AG09319 (cell line): Measurements from ENCODE around the gene ELL.

Experiments
- DNase-seq: peaks from one replicate; pipeline ENCODE4 v3.0.0-alpha.2; 2010; ENCODE audit warnings: low read depth; ENCODE audit errors: extremely low read depth
- TF ChIP-seq, protein P1 (sequence below): IDR thresholded peaks from 2 replicates; pipeline ENCODE4 v1.5.1; 2011; ENCODE audit warnings: low read depth, mild to moderate bottlenecking, inconsistent platforms, low read length, moderate library complexity

ELL gene

DNA sequence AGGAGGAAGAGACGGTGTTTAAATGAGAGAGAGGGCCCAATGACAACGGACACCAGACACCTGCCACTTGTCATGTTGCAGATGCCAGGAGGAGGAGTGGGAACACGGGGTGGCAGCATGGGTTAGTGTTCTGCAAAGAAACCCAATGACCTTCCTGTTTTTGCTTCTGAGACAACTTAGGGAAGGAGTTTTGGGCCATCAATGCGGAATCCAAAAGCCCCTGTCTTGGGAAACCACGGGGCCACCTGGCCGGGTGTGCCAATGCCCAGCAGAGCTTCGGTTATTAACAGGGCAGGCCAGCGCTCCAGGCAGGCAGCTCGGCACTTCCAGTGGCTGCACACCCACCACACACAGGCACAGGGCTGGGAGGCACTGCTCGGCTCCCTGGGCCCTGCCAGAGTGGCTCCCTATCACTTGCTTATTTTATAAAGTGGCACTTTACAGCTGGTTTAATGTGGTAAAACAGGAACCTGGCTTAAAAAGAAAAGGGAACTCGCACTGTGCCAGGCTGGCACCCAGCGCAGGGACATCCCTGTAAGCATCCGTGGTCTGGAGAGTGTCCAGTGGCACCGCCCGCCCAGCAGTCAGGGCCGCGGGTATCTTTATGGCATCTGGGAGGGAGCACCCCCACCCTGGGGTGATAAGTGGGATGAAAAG is 19.1 kb downstream of the ELL start:
- TF ChIP-seq, protein P1, sequence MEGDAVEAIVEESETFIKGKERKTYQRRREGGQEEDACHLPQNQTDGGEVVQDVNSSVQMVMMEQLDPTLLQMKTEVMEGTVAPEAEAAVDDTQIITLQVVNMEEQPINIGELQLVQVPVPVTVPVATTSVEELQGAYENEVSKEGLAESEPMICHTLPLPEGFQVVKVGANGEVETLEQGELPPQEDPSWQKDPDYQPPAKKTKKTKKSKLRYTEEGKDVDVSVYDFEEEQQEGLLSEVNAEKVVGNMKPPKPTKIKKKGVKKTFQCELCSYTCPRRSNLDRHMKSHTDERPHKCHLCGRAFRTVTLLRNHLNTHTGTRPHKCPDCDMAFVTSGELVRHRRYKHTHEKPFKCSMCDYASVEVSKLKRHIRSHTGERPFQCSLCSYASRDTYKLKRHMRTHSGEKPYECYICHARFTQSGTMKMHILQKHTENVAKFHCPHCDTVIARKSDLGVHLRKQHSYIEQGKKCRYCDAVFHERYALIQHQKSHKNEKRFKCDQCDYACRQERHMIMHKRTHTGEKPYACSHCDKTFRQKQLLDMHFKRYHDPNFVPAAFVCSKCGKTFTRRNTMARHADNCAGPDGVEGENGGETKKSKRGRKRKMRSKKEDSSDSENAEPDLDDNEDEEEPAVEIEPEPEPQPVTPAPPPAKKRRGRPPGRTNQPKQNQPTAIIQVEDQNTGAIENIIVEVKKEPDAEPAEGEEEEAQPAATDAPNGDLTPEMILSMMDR: no peak
- no peak for DNase-seq

DNA sequence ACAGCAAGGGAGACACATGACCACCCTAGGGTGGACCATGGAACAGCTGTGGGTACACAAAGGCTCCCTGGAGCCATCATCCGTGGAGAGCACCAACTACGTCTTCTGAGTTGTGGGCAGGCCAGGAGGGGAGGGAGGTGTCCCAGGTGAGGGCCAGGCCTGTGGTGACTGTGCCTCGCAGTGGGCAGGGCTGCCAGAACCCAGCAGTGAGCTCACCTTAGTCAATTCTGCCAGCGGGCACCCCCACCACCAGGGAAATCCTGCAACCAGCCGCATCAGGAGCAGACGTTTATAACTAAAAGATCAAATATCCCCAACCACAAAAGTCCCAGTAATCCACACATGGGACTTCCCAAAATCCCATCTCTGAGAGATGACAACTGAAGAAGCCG is 19.6 kb downstream of the ELL start:
- DNase-seq: no peak
- TF ChIP-seq, protein P1: no peak

DNA sequence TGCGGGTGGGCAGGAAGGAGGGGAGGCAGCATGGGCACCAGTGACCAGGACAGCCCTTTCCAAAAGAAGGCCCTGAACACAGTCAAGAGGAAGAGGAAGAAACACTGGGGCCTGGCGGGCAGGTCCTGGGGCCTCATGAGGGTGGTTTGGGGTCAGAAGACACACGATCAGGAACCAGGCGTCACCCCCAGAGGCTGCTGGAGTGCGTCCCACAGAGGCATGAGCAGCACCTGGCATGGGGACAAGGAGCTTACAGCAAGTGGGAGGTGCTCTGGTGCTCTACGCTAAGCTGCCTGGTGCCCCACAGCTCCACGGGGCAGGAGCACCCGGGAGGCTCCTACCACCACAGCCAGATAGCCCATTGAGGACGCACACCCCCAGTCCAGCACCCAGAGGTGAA is 20.0 kb downstream of the ELL start:
- DNase-seq: no peak
- TF ChIP-seq, protein P1: no peak

DNA sequence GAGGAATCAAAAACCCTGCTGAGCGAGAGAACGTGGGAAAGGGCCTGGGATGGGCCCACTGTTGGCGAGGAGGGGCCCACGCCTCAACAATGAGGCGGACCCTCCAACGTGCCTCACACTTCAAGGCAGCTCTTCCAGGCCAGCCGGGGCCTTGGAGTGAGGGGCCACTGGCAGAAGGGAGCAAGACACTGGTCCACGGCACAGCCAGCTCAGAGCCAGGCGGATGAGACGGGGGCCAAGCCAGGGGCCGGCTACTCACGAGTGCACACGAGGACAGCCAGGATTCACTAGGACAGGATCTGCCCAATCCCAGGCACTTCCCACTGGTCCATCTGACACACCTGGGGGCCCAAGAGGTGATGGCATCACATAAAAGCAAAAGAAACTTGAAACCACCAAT is 20.5 kb downstream of the ELL start:
- TF ChIP-seq, protein P1: no peak
- no peak for DNase-seq

DNA sequence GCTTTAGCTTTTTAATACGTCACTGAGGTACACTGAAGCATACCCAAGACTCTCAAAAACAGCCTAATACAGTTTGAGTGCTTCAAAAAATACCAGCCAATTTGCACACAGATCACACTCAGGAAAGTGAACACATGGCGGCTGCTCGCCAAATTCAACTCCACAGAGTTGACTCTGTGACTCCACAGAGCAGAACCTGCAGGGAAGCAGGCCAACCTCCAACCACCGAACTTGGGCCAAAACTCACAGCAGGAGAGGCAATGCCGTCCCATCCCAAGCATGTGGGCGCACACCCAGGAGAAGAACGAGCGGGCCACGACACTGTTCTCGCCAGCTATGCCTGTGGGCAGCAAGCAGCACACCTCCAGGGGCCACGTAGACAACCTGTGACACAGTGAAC is 21.1 kb downstream of the ELL start:
- TF ChIP-seq, protein P1: no peak
- DNase-seq: no peak

DNA sequence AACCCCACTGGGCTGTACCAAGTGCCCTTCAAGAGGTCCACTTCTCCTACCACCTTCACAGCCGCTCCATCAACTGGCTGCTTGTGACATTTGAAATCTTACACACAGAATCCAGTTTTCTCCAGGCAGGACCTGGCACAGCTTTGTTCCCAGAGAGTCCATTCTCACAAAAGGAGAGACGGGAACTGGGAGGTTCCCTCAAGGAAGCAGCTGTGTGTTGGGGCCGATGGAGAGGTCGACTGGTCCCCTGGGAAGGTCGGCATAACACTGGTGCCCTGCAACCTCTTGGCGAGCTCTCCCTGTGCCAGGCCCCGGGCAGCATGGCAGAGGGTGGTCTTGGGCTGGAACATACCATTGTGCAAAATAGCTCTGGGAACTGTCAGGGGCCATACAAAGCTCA is 21.5 kb downstream of the ELL start:
- TF ChIP-seq, protein P1: no peak
- DNase-seq: no peak

DNA sequence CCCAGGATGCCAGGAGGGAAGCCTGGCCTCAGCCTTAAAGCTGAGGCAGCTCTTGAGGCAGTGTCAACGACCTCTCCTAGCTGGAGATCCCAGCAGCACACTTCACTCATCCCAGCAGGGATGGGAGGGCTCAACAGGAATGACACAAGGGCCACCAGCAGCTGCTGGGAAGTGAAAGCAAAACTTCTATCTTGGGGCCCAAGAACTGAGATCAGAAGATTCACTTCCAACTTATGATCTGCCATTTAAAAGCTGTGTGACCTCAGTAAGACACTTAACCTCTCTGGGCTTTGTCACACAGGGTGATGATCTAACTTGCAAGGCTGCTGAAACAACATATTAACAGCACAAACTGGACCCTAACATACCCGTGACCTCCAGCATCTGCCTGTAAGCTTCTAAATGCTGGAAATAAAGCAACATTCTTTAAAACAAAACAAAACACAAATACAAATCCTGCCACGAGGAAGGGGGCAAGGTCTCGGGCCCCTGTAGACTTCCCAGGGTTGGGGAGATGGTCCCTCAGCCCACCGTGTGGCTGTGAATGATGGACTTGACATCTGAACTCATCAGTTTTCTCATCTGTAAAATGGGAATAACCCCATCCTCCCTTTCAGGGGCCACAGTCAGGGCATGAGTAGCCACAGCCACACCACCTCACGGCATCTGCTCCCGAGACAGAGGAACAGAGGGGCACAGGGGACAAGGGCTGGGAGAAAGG is 22.7 kb downstream of the ELL start:
- DNase-seq: no peak
- TF ChIP-seq, protein P1: no peak
